C4-2B (cell line): Measurements from ENCODE around the gene FHOD3.

Experiments
- CTCF ChIP-seq: fragments of 450-650 bp; conservative IDR thresholded peaks from 2 replicates; pipeline ENCODE4 v1.5.1; 2017; ENCODE audit warnings: mild to moderate bottlenecking
- ZFX ChIP-seq: fragments of 450-650 bp; IDR thresholded peaks from 2 replicates; pipeline ENCODE4 v1.6.1; 2017

GRCh38 chr18:36451454-36452251 is 154.1 kb downstream of the FHOD3 start:
- TF ChIP-seq CTCF: no peak
- TF ChIP-seq ZFX: no peak
